Mucosa of rectum (tissue), 2 donors: Measurements from ENCODE around the gene SMC3.

ENCODE experiments used
- H3K27ac ChIP-seq, 2 donors: one replicate each; pipeline ENCODE4 v1.7.0; 2013; ENCODE audit warnings: inconsistent platforms in 2 of 2, low read depth in 2 of 2, low read length in 2 of 2
- H3K27me3 ChIP-seq, 2 donors: one replicate each; pipeline ENCODE4 v1.7.0; 2013; ENCODE audit warnings: low read length in 2 of 2; ENCODE audit not compliant: control insufficient read depth in 2 of 2, insufficient read depth in 2 of 2
- H3K36me3 ChIP-seq, 2 donors: one replicate each; pipeline ENCODE4 v1.7.0; 2013; ENCODE audit warnings: low read length in 2 of 2; ENCODE audit not compliant: control insufficient read depth in 2 of 2, insufficient read depth in 2 of 2
- H3K4me1 ChIP-seq, 2 donors: one replicate each; pipeline ENCODE4 v1.7.0; 2013; ENCODE audit warnings: low read length in 2 of 2, mild to moderate bottlenecking in 1 of 2; ENCODE audit not compliant: control insufficient read depth in 2 of 2, insufficient read depth in 2 of 2
- H3K4me3 ChIP-seq, 2 donors: one replicate each; pipeline ENCODE4 v1.7.0; 2013; ENCODE audit warnings: low read length in 2 of 2
- H3K9ac ChIP-seq, 2 donors: one replicate each; pipeline ENCODE4 v1.7.0; 2013; ENCODE audit warnings: low read length in 2 of 2, low read depth in 1 of 2, mild to moderate bottlenecking in 1 of 2
- H3K9me3 ChIP-seq, 2 donors: one replicate each; pipeline ENCODE4 v1.7.0; 2013; ENCODE audit warnings: low read length in 2 of 2; ENCODE audit not compliant: control insufficient read depth in 2 of 2
- donor health status: healthy.
- donor health status: Normal muscosa, but diverticular disease.

Gene SMC3

GRCh38 chr10:110546077-110546476 is 21.4 kb upstream of the SMC3 start:
- no peaks in the 10 kb centered on the region for H3K4me1 ChIP-seq
- H3K9me3 ChIP-seq = no peaks in the 10 kb centered on the region
- H3K27me3 ChIP-seq = peaks cover 4 to 7% of the 10 kb centered on the region in 2 donors
- no peak overlapping the region for H3K27ac ChIP-seq
- H3K4me3 ChIP-seq = no peak overlapping the region
- H3K36me3 ChIP-seq = no peaks in the 10 kb centered on the region
- no peak overlapping the region for H3K9ac ChIP-seq

- Histone ChIP-seq H3K27me3 (peaks cover 7 to 9% of the 10 kb centered on the region in 2 donors), H3K4me1 (no peaks in the 10 kb centered on the region), H3K4me3 (no peak overlapping the region), H3K36me3 (no peaks in the 10 kb centered on the region), H3K9ac (no peak overlapping the region), H3K9me3 (no peaks in the 10 kb centered on the region), H3K27ac (no peak overlapping the region)
Measured at GRCh38 chr10:110546499-110547110, 20.9 kb upstream of the SMC3 start.

DNA sequence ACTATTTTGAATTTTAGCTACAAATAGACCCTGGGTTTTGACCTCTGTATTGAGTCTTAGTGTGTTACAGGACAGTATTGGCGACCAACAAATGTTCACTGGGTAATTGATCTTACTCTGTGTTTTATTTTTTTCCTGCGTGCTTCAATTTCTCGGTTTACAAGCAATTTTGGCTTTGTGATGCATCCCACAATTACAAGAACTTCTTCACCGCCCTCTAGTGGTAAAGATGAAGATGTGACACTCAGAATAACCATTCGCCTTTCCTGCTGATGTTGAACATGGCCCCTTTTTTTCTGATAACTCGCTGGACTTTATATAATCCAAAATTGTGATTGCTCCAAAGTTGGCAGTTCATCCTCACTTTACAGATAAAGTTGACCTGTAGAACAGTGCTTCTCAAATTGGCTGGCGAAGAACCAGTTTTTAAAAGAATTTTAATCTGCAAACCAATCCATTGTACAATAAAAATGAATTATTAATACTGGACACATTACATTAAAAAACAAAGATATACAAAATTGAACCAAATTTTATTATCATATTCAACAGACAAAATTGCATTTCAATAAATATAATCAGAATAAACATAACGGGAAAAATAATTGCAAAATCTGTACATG is 20.2 kb upstream of the SMC3 start:
- Histone ChIP-seq H3K36me3 (no peaks in the 10 kb centered on the region), H3K4me1 (no peaks in the 10 kb centered on the region), H3K9ac (no peak overlapping the region), H3K9me3 (no peaks in the 10 kb centered on the region), H3K4me3 (no peak overlapping the region), H3K27me3 (peaks cover 7 to 9% of the 10 kb centered on the region in 2 donors), H3K27ac (no peak overlapping the region)

DNA sequence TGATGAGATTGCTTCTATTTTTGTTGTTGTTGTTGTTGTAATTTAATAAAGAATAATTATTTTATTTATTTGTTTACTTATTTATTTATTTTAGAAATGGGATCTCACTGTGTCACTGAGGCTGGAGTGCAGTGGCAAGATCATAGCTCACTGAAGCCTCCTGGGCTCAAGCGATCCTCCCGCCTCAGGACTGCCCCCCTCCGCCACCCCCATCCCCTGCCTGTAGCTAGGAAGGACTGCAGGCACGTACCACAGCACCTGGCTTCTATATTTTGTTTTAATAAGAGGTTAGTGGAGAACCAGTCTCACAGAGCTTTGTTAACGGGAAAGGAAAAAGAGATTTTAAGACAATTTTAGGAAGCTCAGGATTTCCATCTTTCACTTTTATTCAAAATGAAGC is 19.5 kb upstream of the SMC3 start:
- Histone ChIP-seq H3K36me3 (no peaks in the 10 kb centered on the region), H3K4me3 (no peak overlapping the region), H3K27ac (no peak overlapping the region), H3K27me3 (peaks cover 7 to 9% of the 10 kb centered on the region in 2 donors), H3K9me3 (no peaks in the 10 kb centered on the region), H3K4me1 (no peaks in the 10 kb centered on the region), H3K9ac (no peak overlapping the region)

- no peaks in the 10 kb centered on the region for H3K36me3 ChIP-seq
- no peak overlapping the region for H3K27ac ChIP-seq
- H3K9me3 ChIP-seq = no peaks in the 10 kb centered on the region
- no peaks in the 10 kb centered on the region for H3K4me1 ChIP-seq
- H3K4me3 ChIP-seq = no peak overlapping the region
- no peak overlapping the region for H3K9ac ChIP-seq
- peaks cover 7 to 9% of the 10 kb centered on the region in 2 donors for H3K27me3 ChIP-seq
Measured at GRCh38 chr10:110549211-110549610, 18.3 kb upstream of the SMC3 start.

DNA sequence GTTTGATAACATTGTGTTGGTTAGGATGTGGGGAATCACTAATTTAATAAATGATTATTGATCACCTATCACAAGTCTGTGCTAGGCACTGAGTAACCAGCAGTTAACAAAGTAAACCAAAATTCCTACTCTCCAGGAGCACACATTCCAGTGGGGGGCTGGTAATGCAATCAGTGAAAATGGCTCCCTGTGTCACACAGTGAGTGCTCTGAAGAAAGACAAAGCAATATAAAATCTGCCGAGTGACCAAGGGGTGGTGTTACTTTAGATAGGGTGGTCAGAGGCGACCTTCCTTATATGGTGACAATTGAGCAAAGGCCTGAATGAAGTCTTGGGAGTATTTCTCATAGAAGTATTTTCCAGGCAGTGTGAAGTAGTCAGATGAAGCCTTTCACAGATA is 13.6 kb upstream of the SMC3 start:
- Histone ChIP-seq H3K9me3 (no peaks in the 10 kb centered on the region), H3K27ac (no peak overlapping the region), H3K4me1 (no peaks in the 10 kb centered on the region), H3K9ac (no peak overlapping the region), H3K4me3 (no peak overlapping the region), H3K36me3 (no peaks in the 10 kb centered on the region), H3K27me3 (peaks cover 3 to 9% of the 10 kb centered on the region in 2 donors)

GRCh38 chr10:110556296-110556695 is 11.2 kb upstream of the SMC3 start:
- Histone ChIP-seq H3K4me1 (no peaks in the 10 kb centered on the region), H3K27me3 (peaks cover 0 to 3% of the 10 kb centered on the region in 2 donors), H3K27ac (no peak overlapping the region), H3K9me3 (no peaks in the 10 kb centered on the region), H3K4me3 (no peak overlapping the region), H3K9ac (no peak overlapping the region), H3K36me3 (no peaks in the 10 kb centered on the region)

GRCh38 chr10:110556969-110557601 is 10.4 kb upstream of the SMC3 start:
- H3K9ac ChIP-seq = no peak overlapping the region
- H3K36me3 ChIP-seq = no peaks in the 10 kb centered on the region
- no peaks in the 10 kb centered on the region for H3K4me1 ChIP-seq
- no peaks in the 10 kb centered on the region for H3K9me3 ChIP-seq
- no peak overlapping the region for H3K4me3 ChIP-seq
- no peaks in the 10 kb centered on the region for H3K27me3 ChIP-seq
- no peak overlapping the region for H3K27ac ChIP-seq

DNA sequence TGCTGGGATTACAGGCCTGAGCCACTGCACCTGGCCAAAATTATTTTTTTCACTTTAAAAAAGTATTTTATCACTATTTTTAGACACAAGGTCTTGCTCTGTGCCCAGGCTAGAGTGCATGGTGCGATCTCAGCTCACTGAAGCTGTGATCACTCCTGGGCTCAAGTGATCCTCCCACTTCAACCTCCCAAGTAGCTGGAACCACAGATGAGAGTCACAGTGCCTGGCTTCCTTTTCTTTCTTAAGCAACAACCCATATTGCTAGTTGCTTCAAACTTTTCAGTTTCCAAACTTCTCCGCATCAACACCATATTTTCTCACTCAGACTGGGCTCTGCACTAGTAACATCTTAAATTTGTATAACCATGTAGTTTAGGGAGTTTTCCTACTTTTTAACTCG is 9.5 kb upstream of the SMC3 start:
- no peaks in the 10 kb centered on the region for H3K9me3 ChIP-seq
- no peak overlapping the region for H3K9ac ChIP-seq
- H3K36me3 ChIP-seq = no peaks in the 10 kb centered on the region
- no peak overlapping the region for H3K27ac ChIP-seq
- H3K4me1 ChIP-seq = no peaks in the 10 kb centered on the region
- H3K4me3 ChIP-seq = no peak overlapping the region
- H3K27me3 ChIP-seq = no peaks in the 10 kb centered on the region

DNA sequence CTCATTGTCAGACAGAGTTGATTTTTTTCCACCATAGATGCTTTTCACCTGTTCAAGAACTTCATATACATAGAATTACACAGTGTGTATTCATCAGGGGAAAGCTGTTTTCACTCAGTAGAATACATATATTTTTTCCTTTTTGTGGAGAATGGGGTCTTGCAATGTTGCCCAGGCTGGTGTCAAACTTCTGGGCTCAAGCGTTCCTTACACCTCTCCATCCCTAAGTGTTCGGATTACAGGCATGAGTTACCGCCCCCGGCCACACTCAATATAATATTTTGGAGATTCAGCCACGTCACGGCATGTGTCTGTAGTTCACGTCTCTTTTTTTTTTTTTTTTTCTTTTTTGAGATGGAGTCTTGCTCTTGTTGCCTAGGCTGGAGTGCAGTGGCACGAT is 7.5 kb upstream of the SMC3 start:
- no peaks in the 10 kb centered on the region for H3K36me3 ChIP-seq

More for the DNA sequence above, 7.5 kb upstream of the SMC3 start:
- H3K4me1 ChIP-seq = no peaks in the 10 kb centered on the region
- H3K4me3 ChIP-seq = no peak overlapping the region
- peaks cover 0 to 3% of the 10 kb centered on the region in 2 donors for H3K27me3 ChIP-seq
- H3K27ac ChIP-seq = no peak overlapping the region
- no peaks in the 10 kb centered on the region for H3K9me3 ChIP-seq
- H3K9ac ChIP-seq = no peak overlapping the region
